ENCODE measurements around the gene HMGN1.
"Not testable (repeated sequence)": the region's sequence is repeated elsewhere in the genome, so short reads cannot be mapped to it uniquely, and the experiment has no call there.

Gene HMGN1

GRCh38 chr21:39379986-39380891 lies 31.4 kb upstream of the HMGN1 start:
- H3K4me3 ChIP-seq (ENCODE audit: control insufficient read depth, low read depth, low read length): peak overlapping the region; percentile 97
- no peak for TF ChIP-seq CTCF (IDR thresholded peaks at IDR 0.05; ENCODE audit: control insufficient read depth, insufficient read depth, low read depth, low read length, missing control alignments)
- peak; percentile 77 for DNase-seq (ENCODE audit: low read depth)

GRCh38 chr21:39377444-39378050 lies 28.7 kb upstream of the HMGN1 start:
- H3K4me3 ChIP-seq (ENCODE audit: control insufficient read depth, low read depth, low read length): no peak overlapping the region
- TF ChIP-seq CTCF (IDR thresholded peaks at IDR 0.05; ENCODE audit: control insufficient read depth, insufficient read depth, low read depth, low read length, missing control alignments): no peak
- no peak for DNase-seq (ENCODE audit: low read depth)

- TF ChIP-seq CTCF (IDR thresholded peaks at IDR 0.05; ENCODE audit: control insufficient read depth, insufficient read depth, low read depth, low read length, missing control alignments): no peak
- DNase-seq (ENCODE audit: low read depth): no peak
- H3K4me3 ChIP-seq (ENCODE audit: control insufficient read depth, low read depth, low read length): no peak overlapping the region
Measured at GRCh38 chr21:39375446-39375845, 26.6 kb upstream of the HMGN1 start.

- no peak overlapping the region for H3K4me3 ChIP-seq (ENCODE audit: control insufficient read depth, low read depth, low read length)
- DNase-seq (ENCODE audit: low read depth): no peak
- TF ChIP-seq CTCF (IDR thresholded peaks at IDR 0.05; ENCODE audit: control insufficient read depth, insufficient read depth, low read depth, low read length, missing control alignments): no peak
Measured at GRCh38 chr21:39374046-39374445, 25.2 kb upstream of the HMGN1 start.

GRCh38 chr21:39373634-39374033 lies 24.7 kb upstream of the HMGN1 start:
- peak; percentile 47 for TF ChIP-seq CTCF (IDR thresholded peaks at IDR 0.05; ENCODE audit: control insufficient read depth, insufficient read depth, low read depth, low read length, missing control alignments)
- no peak for DNase-seq (ENCODE audit: low read depth)
- no peak overlapping the region for H3K4me3 ChIP-seq (ENCODE audit: control insufficient read depth, low read depth, low read length)

- not testable (repeated sequence) for DNase-seq (ENCODE audit: low read depth); H3K4me3 ChIP-seq (ENCODE audit: control insufficient read depth, low read depth, low read length)
Measured at GRCh38 chr21:39369896-39370288, 21.0 kb upstream of the HMGN1 start.

- DNase-seq (ENCODE audit: low read depth): no peak
- no peak overlapping the region for H3K4me3 ChIP-seq (ENCODE audit: control insufficient read depth, low read depth, low read length)
- TF ChIP-seq CTCF (IDR thresholded peaks at IDR 0.05; ENCODE audit: control insufficient read depth, insufficient read depth, low read depth, low read length, missing control alignments): no peak
Measured at GRCh38 chr21:39367783-39368182, 18.9 kb upstream of the HMGN1 start.

Measured in AG09309 (cell line).